K562 (cell line): ENCODE data around the gene LHPP. TPM values are rescaled to one million over a fixed set of nuclear protein-coding genes. Genes with fewer than 3 reads are reported as not detected.

Experiments
- MGA ChIP-seq: fragments of 450-650 bp; IDR thresholded peaks from 2 replicates; pipeline ENCODE4 v1.6.1; 2016; ENCODE audit warnings: mild to moderate bottlenecking, moderate library complexity
- MYNN ChIP-seq, 2 experiments: sonication (generic); formaldehyde crosslinking in 1 of 2; IDR thresholded peaks; 2 replicates each; pipeline versions ENCODE4 v1.5.0 to v1.6.1; 2016 to 2020; ENCODE audit warnings: antibody characterized with exemption in 1 of 2, missing genetic modification reagents in 1 of 2
- NFXL1 ChIP-seq: fragments of 450-650 bp; formaldehyde crosslinking; IDR thresholded peaks from 2 replicates; pipeline ENCODE4 v1.4.0; 2021; ENCODE audit warnings: mild to moderate bottlenecking
- RB1 ChIP-seq: fragments of 450-650 bp; IDR thresholded peaks from 2 replicates; pipeline ENCODE4 v1.6.1; 2017; ENCODE audit warnings: low read depth, mild to moderate bottlenecking
- RBM25 ChIP-seq: fragments of 200-400 bp; formaldehyde crosslinking; IDR thresholded peaks from 2 replicates; pipeline ENCODE4 v1.6.1; 2018; ENCODE audit warnings: low read length, low read depth, moderate library complexity; ENCODE audit not compliant: severe bottlenecking
- STAG1 ChIP-seq: sonication (generic); formaldehyde crosslinking; IDR thresholded peaks from 2 replicates; pipeline ENCODE4 v1.5.0; 2020; ENCODE audit warnings: missing genetic modification reagents, borderline replicate concordance
- ZNF785 ChIP-seq: fragments of 250-450 bp; sonication (Bioruptor Pico); IDR thresholded peaks from 2 replicates; pipeline ENCODE4 v1.4.0; 2020; ENCODE audit warnings: mild to moderate bottlenecking
- polyA plus RNA-seq, 8 experiments: library from polyadenylated mRNA; depleted of rRNA in 4 of 8; stranded (reverse) in 5 of 8; unstranded in 3 of 8; fragments of >200 nt; fragmentation: Nextera tagmentation in 2 of 8; fragmentation: Illumina TruSeq in 1 of 8; extraction: Ambion mirVana in 2 of 8; extraction: Trizol in 1 of 8; gene quantifications; 2 replicates each; pipeline versions ENCODE4 v1.2.1 to v1.2.3, GENCODE V29; 2011 to 2014; ENCODE audit warnings: inconsistent platforms in 1 of 8, missing spikeins in 1 of 8
- total RNA-seq, 7 experiments: library from RNA; depleted of rRNA in 6 of 7; stranded (reverse); fragments of >200 nt in 6 of 7; fragmentation: Illumina TruSeq in 2 of 7; extraction: Trizol in 2 of 7; gene quantifications; 2 replicates each; pipeline versions ENCODE4 v1.2.1 to v1.2.3, GENCODE V29; 2011 to 2021; ENCODE audit warnings: low replicate concordance in 1 of 7
- TF ChIP-seq, protein P1 (sequence below), 2 experiments: fragments of 450-650 bp; formaldehyde crosslinking in 1 of 2; IDR thresholded peaks; 2 replicates each; pipeline versions ENCODE4 v1.4.0 to v1.6.1; 2014 to 2020; ENCODE audit warnings: mild to moderate bottlenecking in 2 of 2, borderline replicate concordance in 1 of 2, low read depth in 1 of 2

Gene LHPP
- total and polyA plus RNA-seq, 9 of the 15 experiments (the other 6 are each of a cell fraction or from before 2014, with no cell fraction given): 0.34 to 7.4 (median 3.0) TPM

- TF ChIP-seq, protein P1, sequence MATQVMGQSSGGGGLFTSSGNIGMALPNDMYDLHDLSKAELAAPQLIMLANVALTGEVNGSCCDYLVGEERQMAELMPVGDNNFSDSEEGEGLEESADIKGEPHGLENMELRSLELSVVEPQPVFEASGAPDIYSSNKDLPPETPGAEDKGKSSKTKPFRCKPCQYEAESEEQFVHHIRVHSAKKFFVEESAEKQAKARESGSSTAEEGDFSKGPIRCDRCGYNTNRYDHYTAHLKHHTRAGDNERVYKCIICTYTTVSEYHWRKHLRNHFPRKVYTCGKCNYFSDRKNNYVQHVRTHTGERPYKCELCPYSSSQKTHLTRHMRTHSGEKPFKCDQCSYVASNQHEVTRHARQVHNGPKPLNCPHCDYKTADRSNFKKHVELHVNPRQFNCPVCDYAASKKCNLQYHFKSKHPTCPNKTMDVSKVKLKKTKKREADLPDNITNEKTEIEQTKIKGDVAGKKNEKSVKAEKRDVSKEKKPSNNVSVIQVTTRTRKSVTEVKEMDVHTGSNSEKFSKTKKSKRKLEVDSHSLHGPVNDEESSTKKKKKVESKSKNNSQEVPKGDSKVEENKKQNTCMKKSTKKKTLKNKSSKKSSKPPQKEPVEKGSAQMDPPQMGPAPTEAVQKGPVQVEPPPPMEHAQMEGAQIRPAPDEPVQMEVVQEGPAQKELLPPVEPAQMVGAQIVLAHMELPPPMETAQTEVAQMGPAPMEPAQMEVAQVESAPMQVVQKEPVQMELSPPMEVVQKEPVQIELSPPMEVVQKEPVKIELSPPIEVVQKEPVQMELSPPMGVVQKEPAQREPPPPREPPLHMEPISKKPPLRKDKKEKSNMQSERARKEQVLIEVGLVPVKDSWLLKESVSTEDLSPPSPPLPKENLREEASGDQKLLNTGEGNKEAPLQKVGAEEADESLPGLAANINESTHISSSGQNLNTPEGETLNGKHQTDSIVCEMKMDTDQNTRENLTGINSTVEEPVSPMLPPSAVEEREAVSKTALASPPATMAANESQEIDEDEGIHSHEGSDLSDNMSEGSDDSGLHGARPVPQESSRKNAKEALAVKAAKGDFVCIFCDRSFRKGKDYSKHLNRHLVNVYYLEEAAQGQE (IDR thresholded peaks at IDR 0.05; ENCODE audit: borderline replicate concordance): peak; percentile 56
- TF ChIP-seq, protein P1 (CRISPR knock-in tag; IDR thresholded peaks at IDR 0.05; ENCODE audit: low read depth): no peak
- 0 out of 2 replicates have a peak, but pooled peaks have one; percentile 20 for TF ChIP-seq MYNN (IDR thresholded peaks at IDR 0.05)
- TF ChIP-seq MYNN (CRISPR knock-in tag; IDR thresholded peaks at IDR 0.05): no peak
- no peak for TF ChIP-seq NFXL1 (CRISPR knock-in tag)
- no peak for TF ChIP-seq RBM25
- TF ChIP-seq STAG1 (CRISPR knock-in tag): peak; percentile 96
- TF ChIP-seq MGA: peak; percentile 37; the same call in 1 of the 2 replicates
- TF ChIP-seq ZNF785 (CRISPR knock-in tag): no peak
- 0 out of 2 replicates have a peak, but pooled peaks have one; percentile 22 for TF ChIP-seq RB1
Measured at GRCh38 chr10:124530215-124530665, 68.6 kb downstream of the LHPP start (continued).
